Measurements from ENCODE around the gene NR2C2.

DNA sequence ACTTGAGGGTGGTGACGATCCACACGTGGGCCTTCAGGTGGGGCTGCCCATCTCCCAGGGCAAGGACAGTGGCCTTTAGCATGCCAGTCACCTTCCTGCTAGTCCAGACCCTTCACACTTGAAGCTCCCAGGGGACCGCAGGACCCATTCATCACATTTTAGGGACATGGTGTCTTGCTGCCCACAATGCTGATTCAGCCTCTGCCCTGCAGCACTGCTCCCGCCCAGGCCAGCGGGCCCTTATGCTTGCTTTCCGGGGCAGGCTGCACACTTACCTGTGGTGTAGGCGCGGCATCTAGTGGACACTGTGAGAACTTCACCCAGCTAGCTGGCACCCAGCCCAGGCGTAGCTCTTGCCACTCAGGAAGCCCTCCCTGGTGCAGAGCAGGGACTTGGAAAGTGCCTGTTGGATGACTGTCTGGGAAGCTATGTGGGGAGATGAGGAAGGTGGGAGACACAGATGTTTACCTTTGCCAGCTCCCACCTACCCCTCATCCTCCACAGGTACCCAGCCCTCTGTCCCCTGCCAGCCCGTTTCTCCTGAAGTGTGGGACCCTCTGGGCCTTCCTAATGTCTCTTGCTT, 26.3 kb upstream of the NR2C2 start:
- TF ChIP-seq, protein P1, sequence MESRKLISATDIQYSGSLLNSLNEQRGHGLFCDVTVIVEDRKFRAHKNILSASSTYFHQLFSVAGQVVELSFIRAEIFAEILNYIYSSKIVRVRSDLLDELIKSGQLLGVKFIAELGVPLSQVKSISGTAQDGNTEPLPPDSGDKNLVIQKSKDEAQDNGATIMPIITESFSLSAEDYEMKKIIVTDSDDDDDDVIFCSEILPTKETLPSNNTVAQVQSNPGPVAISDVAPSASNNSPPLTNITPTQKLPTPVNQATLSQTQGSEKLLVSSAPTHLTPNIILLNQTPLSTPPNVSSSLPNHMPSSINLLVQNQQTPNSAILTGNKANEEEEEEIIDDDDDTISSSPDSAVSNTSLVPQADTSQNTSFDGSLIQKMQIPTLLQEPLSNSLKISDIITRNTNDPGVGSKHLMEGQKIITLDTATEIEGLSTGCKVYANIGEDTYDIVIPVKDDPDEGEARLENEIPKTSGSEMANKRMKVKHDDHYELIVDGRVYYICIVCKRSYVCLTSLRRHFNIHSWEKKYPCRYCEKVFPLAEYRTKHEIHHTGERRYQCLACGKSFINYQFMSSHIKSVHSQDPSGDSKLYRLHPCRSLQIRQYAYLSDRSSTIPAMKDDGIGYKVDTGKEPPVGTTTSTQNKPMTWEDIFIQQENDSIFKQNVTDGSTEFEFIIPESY (IDR thresholded peaks at IDR 0.05), result no peak
- no peak for TF ChIP-seq SP1 (IDR thresholded peaks at IDR 0.05)
- TF ChIP-seq, protein P2, sequence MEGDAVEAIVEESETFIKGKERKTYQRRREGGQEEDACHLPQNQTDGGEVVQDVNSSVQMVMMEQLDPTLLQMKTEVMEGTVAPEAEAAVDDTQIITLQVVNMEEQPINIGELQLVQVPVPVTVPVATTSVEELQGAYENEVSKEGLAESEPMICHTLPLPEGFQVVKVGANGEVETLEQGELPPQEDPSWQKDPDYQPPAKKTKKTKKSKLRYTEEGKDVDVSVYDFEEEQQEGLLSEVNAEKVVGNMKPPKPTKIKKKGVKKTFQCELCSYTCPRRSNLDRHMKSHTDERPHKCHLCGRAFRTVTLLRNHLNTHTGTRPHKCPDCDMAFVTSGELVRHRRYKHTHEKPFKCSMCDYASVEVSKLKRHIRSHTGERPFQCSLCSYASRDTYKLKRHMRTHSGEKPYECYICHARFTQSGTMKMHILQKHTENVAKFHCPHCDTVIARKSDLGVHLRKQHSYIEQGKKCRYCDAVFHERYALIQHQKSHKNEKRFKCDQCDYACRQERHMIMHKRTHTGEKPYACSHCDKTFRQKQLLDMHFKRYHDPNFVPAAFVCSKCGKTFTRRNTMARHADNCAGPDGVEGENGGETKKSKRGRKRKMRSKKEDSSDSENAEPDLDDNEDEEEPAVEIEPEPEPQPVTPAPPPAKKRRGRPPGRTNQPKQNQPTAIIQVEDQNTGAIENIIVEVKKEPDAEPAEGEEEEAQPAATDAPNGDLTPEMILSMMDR (IDR thresholded peaks at IDR 0.05; ENCODE audit: low read depth, low read length, missing input control), result peak; percentile 99
